ENCODE data around the gene TMEM255A.

The TMEM255A gene

GRCh38 chrX:120335289-120335688 lies 24.0 kb upstream of the TMEM255A start:
- no peak for DNase-seq (ENCODE audit: low read depth)
- TF ChIP-seq CTCF (IDR thresholded peaks at IDR 0.05; ENCODE audit: low read length, missing control alignments) = no peak
- H3K4me3 ChIP-seq (replicated peaks; ENCODE audit: low read depth, low read length) = no peak overlapping the region

- H3K4me3 ChIP-seq (replicated peaks; ENCODE audit: low read depth, low read length) = no peak overlapping the region
- TF ChIP-seq CTCF (IDR thresholded peaks at IDR 0.05; ENCODE audit: low read length, missing control alignments) = no peak
- DNase-seq (ENCODE audit: low read depth) = no peak
Observed at GRCh38 chrX:120334603-120335002, 23.3 kb upstream of the TMEM255A start.

GRCh38 chrX:120334151-120334550 lies 22.9 kb upstream of the TMEM255A start:
- TF ChIP-seq CTCF (IDR thresholded peaks at IDR 0.05; ENCODE audit: low read length, missing control alignments) = no peak
- H3K4me3 ChIP-seq (replicated peaks; ENCODE audit: low read depth, low read length) = no peak overlapping the region
- no peak for DNase-seq (ENCODE audit: low read depth)

- TF ChIP-seq CTCF (IDR thresholded peaks at IDR 0.05; ENCODE audit: low read length, missing control alignments) = no peak
- H3K4me3 ChIP-seq (replicated peaks; ENCODE audit: low read depth, low read length) = no peak overlapping the region
- DNase-seq (ENCODE audit: low read depth) = no peak
Observed at GRCh38 chrX:120332394-120332793, 21.1 kb upstream of the TMEM255A start.

- DNase-seq (ENCODE audit: low read depth) = no peak
- no peak for TF ChIP-seq CTCF (IDR thresholded peaks at IDR 0.05; ENCODE audit: low read length, missing control alignments)
- H3K4me3 ChIP-seq (replicated peaks; ENCODE audit: low read depth, low read length) = no peak overlapping the region
Observed at GRCh38 chrX:120331116-120331515, 19.9 kb upstream of the TMEM255A start.

- DNase-seq (ENCODE audit: low read depth) = no peak
- TF ChIP-seq CTCF (IDR thresholded peaks at IDR 0.05; ENCODE audit: low read length, missing control alignments) = no peak
- H3K4me3 ChIP-seq (replicated peaks; ENCODE audit: low read depth, low read length) = no peak overlapping the region
Observed at GRCh38 chrX:120321520-120322281, 10.4 kb upstream of the TMEM255A start.

- DNase-seq (ENCODE audit: low read depth) = no peak
- no peak for TF ChIP-seq CTCF (IDR thresholded peaks at IDR 0.05; ENCODE audit: low read length, missing control alignments)
- no peak overlapping the region for H3K4me3 ChIP-seq (replicated peaks; ENCODE audit: low read depth, low read length)
Observed at GRCh38 chrX:120318411-120318810, 7.2 kb upstream of the TMEM255A start.

Data from fibroblast of pulmonary artery (primary cell).